IMR-90 (cell line): ENCODE results near the gene HACD2. TPM values are rescaled to one million over a fixed set of nuclear protein-coding genes. Genes with fewer than 3 reads are reported as not detected.

Experiments used
- ATAC-seq: fragments of 200-7000 bp; cut with Tn5 transposase; 2 replicates; pipeline ENCODE4 v1.9.1; 2020; ENCODE audit warnings: low read depth, mild to moderate bottlenecking, moderate library complexity
- BruUV-seq: library from RNA; stranded (reverse); fragments of 400-500 nt; replicated peaks from 2 replicates; lab custom pipeline; 2021; lab: Mats Ljungman, UMichigan
- CTCF ChIA-PET: fragments of 300-600 bp; formaldehyde crosslinking; extraction: SDS; loops from one replicate; lab custom pipeline; 2021; ENCODE audit warnings: antibody characterized with exemption; lab: Yijun Ruan, JAX
- POLR2A ChIA-PET: fragments of 300-600 bp; sonication (Branson Sonifier 250); formaldehyde crosslinking; loops from one replicate; lab custom pipeline; 2022; ENCODE audit warnings: antibody characterized with exemption; ENCODE audit not compliant: unreplicated experiment; lab: Charles Lee
- DNase-seq: peaks from one replicate; pipeline ENCODE4 v3.0.0; 2013
- H2AFZ ChIP-seq: replicated peaks from 2 replicates; pipeline ENCODE3; 2013; ENCODE audit warnings: low read length, mild to moderate bottlenecking; ENCODE audit not compliant: poor library complexity
- H2AK5ac ChIP-seq: 2 replicates; pipeline ENCODE4 v1.6.1; 2013; ENCODE audit warnings: low read depth, low read length, inconsistent platforms
- H2AK9ac ChIP-seq: replicated peaks from 2 replicates; pipeline ENCODE3; 2013; ENCODE audit warnings: mild to moderate bottlenecking, low read depth, low read length, moderate library complexity; ENCODE audit not compliant: poor library complexity
- H2BK120ac ChIP-seq: 2 replicates; pipeline ENCODE4 v1.6.1; 2013; ENCODE audit warnings: low read depth, low read length, inconsistent platforms
- H2BK15ac ChIP-seq: 3 replicates; pipeline ENCODE4 v1.6.1; 2013; ENCODE audit warnings: low read depth, low read length, inconsistent platforms
- H2BK20ac ChIP-seq: 2 replicates; pipeline ENCODE4 v1.6.1; 2013; ENCODE audit warnings: low read depth, mild to moderate bottlenecking, inconsistent platforms, low read length, moderate library complexity
- H2BK5ac ChIP-seq: 2 replicates; pipeline ENCODE4 v1.6.1; 2013; ENCODE audit warnings: mild to moderate bottlenecking, low read depth, low read length, inconsistent platforms; ENCODE audit not compliant: poor library complexity, severe bottlenecking
- H3K14ac ChIP-seq: replicated peaks from 2 replicates; pipeline ENCODE4 v1.6.1; 2013; ENCODE audit warnings: low read depth, low read length, inconsistent platforms
- H3K18ac ChIP-seq: 2 replicates; pipeline ENCODE4 v1.6.1; 2013; ENCODE audit warnings: low read depth, low read length, control low read depth
- H3K23ac ChIP-seq: 2 replicates; pipeline ENCODE4 v1.6.1; 2013; ENCODE audit warnings: low read depth, low read length, inconsistent platforms
- H3K27ac ChIP-seq: 2 replicates; pipeline ENCODE4 v1.5.1; 2013; ENCODE audit warnings: mild to moderate bottlenecking, control low read depth, low read length; ENCODE audit not compliant: insufficient read depth
- H3K27me3 ChIP-seq: 2 replicates; pipeline ENCODE4 v1.6.1; 2013; ENCODE audit warnings: low read length; ENCODE audit not compliant: control insufficient read depth, insufficient read depth
- H3K36me3 ChIP-seq: 2 replicates; pipeline ENCODE4 v1.6.1; 2013; ENCODE audit warnings: low read length, mixed read lengths; ENCODE audit not compliant: control insufficient read depth, insufficient read depth
- H3K4ac ChIP-seq: 2 replicates; pipeline ENCODE4 v1.6.1; 2013; ENCODE audit warnings: low read depth, low read length, inconsistent platforms
- H3K4me1 ChIP-seq: 2 replicates; pipeline ENCODE4 v1.6.1; 2013; ENCODE audit warnings: low read length, mixed read lengths; ENCODE audit not compliant: control insufficient read depth, insufficient read depth
- H3K4me2 ChIP-seq: 2 replicates; pipeline ENCODE4 v1.6.1; 2013; ENCODE audit warnings: low read depth, mild to moderate bottlenecking, control low read depth, low read length, moderate library complexity
- H3K4me3 ChIP-seq: 2 replicates; pipeline ENCODE4 v1.5.1; 2013; ENCODE audit warnings: low read depth, mild to moderate bottlenecking, control low read depth, low read length, moderate library complexity; ENCODE audit not compliant: insufficient read depth
- H3K56ac ChIP-seq: 2 replicates; pipeline ENCODE4 v1.6.1; 2013; ENCODE audit warnings: low read length, inconsistent platforms; ENCODE audit not compliant: insufficient read depth; ENCODE audit errors: extremely low read depth
- H3K79me1 ChIP-seq, 2 experiments: 2 replicates each; pipeline ENCODE4 v1.6.1; 2013; ENCODE audit warnings: low read length in 2 of 2, inconsistent platforms in 1 of 2, low read depth in 1 of 2
- H3K9ac ChIP-seq: 2 replicates; pipeline ENCODE4 v1.6.1; 2013; ENCODE audit warnings: low read depth, low read length, control low read depth
- H3K9me1 ChIP-seq: 2 replicates; pipeline ENCODE4 v1.6.1; 2013; ENCODE audit warnings: low read length, inconsistent platforms; ENCODE audit not compliant: insufficient read depth
- H3K9me3 ChIP-seq: 2 replicates; pipeline ENCODE4 v1.6.1; 2013; ENCODE audit warnings: low read length; ENCODE audit not compliant: control insufficient read depth, insufficient read depth
- H4K20me1 ChIP-seq: 2 replicates; pipeline ENCODE4 v1.6.1; 2013; ENCODE audit warnings: low read length, inconsistent platforms; ENCODE audit not compliant: insufficient read depth
- H4K5ac ChIP-seq: 2 replicates; pipeline ENCODE4 v1.6.1; 2013; ENCODE audit warnings: mild to moderate bottlenecking, low read depth, low read length, control low read depth
- H4K8ac ChIP-seq, 2 experiments: 2 replicates each; pipeline ENCODE4 v1.6.1; 2013; ENCODE audit warnings: low read depth in 2 of 2, low read length in 2 of 2, control low read depth in 1 of 2, inconsistent platforms in 1 of 2
- H4K91ac ChIP-seq: 2 replicates; pipeline ENCODE4 v1.6.1; 2013; ENCODE audit warnings: low read depth, low read length, inconsistent platforms; ENCODE audit not compliant: insufficient read depth
- BHLHE40 ChIP-seq: fragments of 150-350 bp; IDR thresholded peaks from 2 replicates; pipeline ENCODE4 v1.6.1; 2016; ENCODE audit warnings: mild to moderate bottlenecking, low read depth, low read length
- CEBPB ChIP-seq: IDR thresholded peaks from 2 replicates; pipeline ENCODE4 v1.6.1; 2012; ENCODE audit warnings: low read depth, low read length, improper control_type of control experiment
- CHD1 ChIP-seq: IDR thresholded peaks from 2 replicates; pipeline ENCODE4 v1.6.1; 2012; ENCODE audit warnings: low read depth, low read length, improper control_type of control experiment
- CTCF ChIP-seq: conservative IDR thresholded peaks from 2 replicates; pipeline ENCODE4 v1.5.1; 2012; ENCODE audit warnings: mild to moderate bottlenecking, low read depth, low read length, improper control_type of control experiment
- ELK1 ChIP-seq: fragments of 150-350 bp; IDR thresholded peaks from 2 replicates; pipeline ENCODE4 v1.6.1; 2016; ENCODE audit warnings: low read depth, mild to moderate bottlenecking, low read length, moderate library complexity, borderline replicate concordance
- FOS ChIP-seq: fragments of 150-350 bp; IDR thresholded peaks from 2 replicates; pipeline ENCODE4 v1.6.1; 2016; ENCODE audit warnings: low read depth, low read length
- MAFK ChIP-seq: IDR thresholded peaks from 2 replicates; pipeline ENCODE4 v1.6.1; 2012; ENCODE audit warnings: low read depth, low read length, improper control_type of control experiment
- MAZ ChIP-seq: IDR thresholded peaks from 2 replicates; pipeline ENCODE4 v1.6.1; 2012; ENCODE audit warnings: low read depth, mild to moderate bottlenecking, low read length, improper control_type of control experiment, moderate library complexity, borderline replicate concordance
- MXI1 ChIP-seq: IDR thresholded peaks from 2 replicates; pipeline ENCODE4 v1.6.1; 2012; ENCODE audit warnings: low read depth, mild to moderate bottlenecking, low read length, moderate library complexity, borderline replicate concordance
- NFE2L2 ChIP-seq: fragments of 150-350 bp; IDR thresholded peaks from 2 replicates; pipeline ENCODE4 v1.6.1; 2016; ENCODE audit warnings: low read depth, mild to moderate bottlenecking, low read length
- POLR2A ChIP-seq: IDR thresholded peaks from 2 replicates; pipeline ENCODE4 v1.6.1; 2012; ENCODE audit warnings: mild to moderate bottlenecking, low read depth, low read length
- RAD21 ChIP-seq: IDR thresholded peaks from 2 replicates; pipeline ENCODE4 v1.6.1; 2012; ENCODE audit warnings: low read length, improper control_type of control experiment
- RCOR1 ChIP-seq: IDR thresholded peaks from 2 replicates; pipeline ENCODE4 v1.6.1; 2012; ENCODE audit warnings: mild to moderate bottlenecking, low read length, improper control_type of control experiment; ENCODE audit not compliant: insufficient replicate concordance
- RFX5 ChIP-seq: IDR thresholded peaks from 2 replicates; pipeline ENCODE4 v1.8.0; 2012; ENCODE audit warnings: low read depth, mild to moderate bottlenecking, low read length, moderate library complexity
- USF2 ChIP-seq: fragments of 150-350 bp; IDR thresholded peaks from 2 replicates; pipeline ENCODE4 v1.6.1; 2017; ENCODE audit warnings: mild to moderate bottlenecking, antibody characterized with exemption, low read length, low read depth
- WGBS, 2 experiments: methylation state at CpG; one replicate each; pipeline versions ENCODE4 v1.1.5 to v1.1.7; 2013; ENCODE audit warnings: missing lambda C conversion rate in 2 of 2; ENCODE audit not compliant: insufficient read length in 1 of 2; ENCODE audit errors: extremely low coverage in 2 of 2; 5-methylcytosine and 5-hydroxymethylcytosine counted together
- dilution Hi-C: fragments of 300-500 bp; cut with HindIII; formaldehyde crosslinking; loops from one replicate; pipeline ENCODE4 v1.14.3; 2018; ENCODE audit warnings: low sequenced_read_pairs; ENCODE audit not compliant: unreplicated experiment
- in situ Hi-C: fragments of 300-500 bp; cut with MboI; formaldehyde crosslinking; loops from 3 replicates; pipeline ENCODE4 v1.14.3; 2019; ENCODE audit warnings: low sequenced_read_pairs, inconsistent platforms, mixed read lengths
- intact Hi-C: fragments of 100-400 bp; cut with micrococcal nuclease; formaldehyde crosslinking; loops from 2 replicates; pipeline ENCODE4 v1.10.0; 2022
- polyA plus RNA-seq, 3 experiments: library from polyadenylated mRNA; depleted of rRNA; stranded (reverse); fragments of >200 nt; gene quantifications; 2 replicates each; pipeline ENCODE4 v1.2.3, GENCODE V29; 2012; ENCODE audit warnings: low replicate concordance in 1 of 3
- total RNA-seq: library from RNA; depleted of rRNA; stranded (reverse); fragments of >200 nt; gene quantifications from 2 replicates; pipeline ENCODE4 v1.2.3, GENCODE V29; 2012

HACD2 gene
- total and polyA plus RNA-seq, 2 of the 4 experiments (the other 2 are of a cell fraction): 21.5 to 22.6 TPM

DNA sequence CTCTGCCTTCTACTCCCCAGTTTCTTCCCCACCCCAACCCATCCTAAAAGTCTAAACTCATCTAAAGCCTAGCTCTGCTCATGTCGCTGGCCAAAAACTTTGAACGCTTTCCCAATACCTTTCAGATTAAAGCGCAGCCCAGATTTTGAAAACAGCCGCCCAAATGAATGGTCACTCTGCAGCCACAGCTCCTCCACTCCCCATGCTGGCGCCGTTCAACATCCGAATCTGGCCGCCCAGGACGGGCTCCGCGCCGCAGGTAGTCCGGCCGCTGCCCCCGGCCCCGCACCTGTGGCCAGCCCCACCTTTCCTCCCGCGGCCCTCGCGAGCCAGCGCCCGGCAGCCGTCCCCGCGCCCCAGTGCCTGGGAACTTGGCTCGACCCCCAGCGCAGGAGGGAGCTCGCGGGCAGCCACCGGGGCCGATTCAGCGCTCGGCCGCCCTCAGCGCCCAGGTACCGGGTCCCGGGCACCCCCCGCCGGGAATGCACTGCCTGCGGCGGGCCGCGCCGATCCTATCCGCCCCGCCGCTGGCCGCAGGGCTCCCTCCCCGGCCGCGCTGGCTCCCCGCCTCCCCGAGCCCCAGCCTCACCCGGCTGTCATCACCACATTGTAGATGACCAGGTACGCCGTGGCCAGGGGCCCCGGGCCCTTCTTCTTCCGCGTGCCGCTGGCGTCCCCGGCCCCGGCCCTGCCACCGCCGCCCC is 417 bp downstream of the HACD2 start:
- H3K27me3 ChIP-seq: no peaks in the 10 kb centered on the region
- H2BK120ac ChIP-seq: no peak overlapping the region
- no peak overlapping the region for H3K18ac ChIP-seq
- WGBS, 2 experiments: 0% methylated on average over 40 of the region's 65 CpGs; no CpG with 5 or more reads in 1 of the 2 experiments
- H3K36me3 ChIP-seq: no peaks in the 10 kb centered on the region
- peak overlapping the region; percentile 63 for H3K4me3 ChIP-seq
- dilution Hi-C loops: no loop called here
- no peak overlapping the region for H2BK20ac ChIP-seq
- CTCF ChIA-PET: interaction anchor here (1.0 kb wide), 1 partner anchor 18 kb away, joined by 3 read pairs; no protein-coding TSS in a partner anchor
- H3K9me1 ChIP-seq: 0 out of 2 replicates have a peak, but pooled peaks cover 2% of the 10 kb centered on the region
- in situ Hi-C loops: no loop called here
- peaks cover 13 to 35% of the 10 kb centered on the region in 2 experiments for H3K79me1 ChIP-seq
- no TSS peak for BruUV-seq
- no peak overlapping the region for H2BK15ac ChIP-seq
- H4K8ac ChIP-seq: no peak overlapping the region
- POLR2A ChIA-PET: no interaction called here
- H2BK5ac ChIP-seq: peak overlapping the region; percentile 41
- no peaks in the 10 kb centered on the region for H3K9me3 ChIP-seq
- no peak overlapping the region for H2AK5ac ChIP-seq
- peak overlapping the region; percentile 92 for H3K4me2 ChIP-seq
- peak overlapping the region; percentile 47 for H3K9ac ChIP-seq
- no peak overlapping the region for H4K5ac ChIP-seq
- H3K4ac ChIP-seq: no peak overlapping the region
- ATAC-seq (peak; percentile 36), DNase-seq (no peak)
- peak overlapping the region; percentile 35 for H2AK9ac ChIP-seq
- no peak overlapping the region for H3K56ac ChIP-seq
- no peak overlapping the region for H4K91ac ChIP-seq
- H4K20me1 ChIP-seq: no peaks in the 10 kb centered on the region
- H3K27ac ChIP-seq: peak overlapping the region; percentile 51
- H3K23ac ChIP-seq: peak overlapping the region; percentile 19; the same call in 1 of the 2 replicates
- peak overlapping the region; percentile 98 for H2AFZ ChIP-seq
- intact Hi-C loops: no loop called here
- H3K14ac ChIP-seq: peak overlapping the region; percentile 66; the same call in 1 of the 2 replicates
- H3K4me1 ChIP-seq: no peaks in the 10 kb centered on the region
- no peak for TF ChIP-seq ELK1
- TF ChIP-seq MAFK: no peak
- no peak for TF ChIP-seq BHLHE40
- TF ChIP-seq MXI1: no peak
- no peak for TF ChIP-seq RCOR1
- TF ChIP-seq CEBPB: no peak
- no peak for TF ChIP-seq CHD1
- no peak for TF ChIP-seq RFX5
- TF ChIP-seq POLR2A: no peak
- TF ChIP-seq RAD21: no peak
- TF ChIP-seq NFE2L2: no peak
- TF ChIP-seq FOS: no peak
- no peak for TF ChIP-seq USF2
- no peak for TF ChIP-seq CTCF
- no peak for TF ChIP-seq MAZ
